ENCODE data around the gene PYGB.

DNA sequence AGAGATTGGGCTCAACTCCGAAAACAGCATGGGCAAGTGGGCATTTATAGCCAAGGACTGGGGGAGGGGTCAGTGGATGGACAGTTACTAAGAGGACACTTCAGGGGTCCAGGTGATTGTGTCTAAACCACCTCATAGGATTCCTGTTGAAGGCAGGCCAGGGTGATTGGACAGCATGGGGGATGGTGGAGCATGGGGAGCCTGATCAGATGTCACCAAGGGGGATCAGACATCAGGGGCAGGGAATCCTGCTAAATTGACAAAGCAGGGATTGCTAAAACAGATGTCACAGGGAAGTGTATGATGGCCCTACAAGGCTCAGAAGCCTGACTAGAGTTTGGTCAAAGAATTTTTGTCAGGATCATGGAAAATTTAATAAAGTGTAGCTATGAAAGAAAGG is 2.4 kb upstream of the PYGB start:
- TF ChIP-seq POLR2AphosphoS5 (IDR thresholded peaks at IDR 0.05): no peak
- TF ChIP-seq, protein P1, sequence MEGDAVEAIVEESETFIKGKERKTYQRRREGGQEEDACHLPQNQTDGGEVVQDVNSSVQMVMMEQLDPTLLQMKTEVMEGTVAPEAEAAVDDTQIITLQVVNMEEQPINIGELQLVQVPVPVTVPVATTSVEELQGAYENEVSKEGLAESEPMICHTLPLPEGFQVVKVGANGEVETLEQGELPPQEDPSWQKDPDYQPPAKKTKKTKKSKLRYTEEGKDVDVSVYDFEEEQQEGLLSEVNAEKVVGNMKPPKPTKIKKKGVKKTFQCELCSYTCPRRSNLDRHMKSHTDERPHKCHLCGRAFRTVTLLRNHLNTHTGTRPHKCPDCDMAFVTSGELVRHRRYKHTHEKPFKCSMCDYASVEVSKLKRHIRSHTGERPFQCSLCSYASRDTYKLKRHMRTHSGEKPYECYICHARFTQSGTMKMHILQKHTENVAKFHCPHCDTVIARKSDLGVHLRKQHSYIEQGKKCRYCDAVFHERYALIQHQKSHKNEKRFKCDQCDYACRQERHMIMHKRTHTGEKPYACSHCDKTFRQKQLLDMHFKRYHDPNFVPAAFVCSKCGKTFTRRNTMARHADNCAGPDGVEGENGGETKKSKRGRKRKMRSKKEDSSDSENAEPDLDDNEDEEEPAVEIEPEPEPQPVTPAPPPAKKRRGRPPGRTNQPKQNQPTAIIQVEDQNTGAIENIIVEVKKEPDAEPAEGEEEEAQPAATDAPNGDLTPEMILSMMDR (IDR thresholded peaks at IDR 0.05): no peak

Measured in prostate gland (tissue), 2 donors.